Body of pancreas (tissue), 4 donors: Measurements from ENCODE around the gene MS4A14.

Experiments
- CTCF ChIP-seq, 7 experiments: fragments of 450-650 bp in 4 of 7; fragments of 200-600 bp in 3 of 7; sonication (generic) in 3 of 7; IDR thresholded peaks; one replicate each; pipeline ENCODE4 v1.5.1; 2016 to 2019; ENCODE audit warnings: antibody characterized with exemption in 7 of 7
- POLR2A ChIP-seq, 3 donors: fragments of 450-650 bp; IDR thresholded peaks; one replicate each; pipeline ENCODE4 v1.6.1; 2016; ENCODE audit warnings: antibody characterized with exemption in 3 of 3, mild to moderate bottlenecking in 2 of 3

DNA sequence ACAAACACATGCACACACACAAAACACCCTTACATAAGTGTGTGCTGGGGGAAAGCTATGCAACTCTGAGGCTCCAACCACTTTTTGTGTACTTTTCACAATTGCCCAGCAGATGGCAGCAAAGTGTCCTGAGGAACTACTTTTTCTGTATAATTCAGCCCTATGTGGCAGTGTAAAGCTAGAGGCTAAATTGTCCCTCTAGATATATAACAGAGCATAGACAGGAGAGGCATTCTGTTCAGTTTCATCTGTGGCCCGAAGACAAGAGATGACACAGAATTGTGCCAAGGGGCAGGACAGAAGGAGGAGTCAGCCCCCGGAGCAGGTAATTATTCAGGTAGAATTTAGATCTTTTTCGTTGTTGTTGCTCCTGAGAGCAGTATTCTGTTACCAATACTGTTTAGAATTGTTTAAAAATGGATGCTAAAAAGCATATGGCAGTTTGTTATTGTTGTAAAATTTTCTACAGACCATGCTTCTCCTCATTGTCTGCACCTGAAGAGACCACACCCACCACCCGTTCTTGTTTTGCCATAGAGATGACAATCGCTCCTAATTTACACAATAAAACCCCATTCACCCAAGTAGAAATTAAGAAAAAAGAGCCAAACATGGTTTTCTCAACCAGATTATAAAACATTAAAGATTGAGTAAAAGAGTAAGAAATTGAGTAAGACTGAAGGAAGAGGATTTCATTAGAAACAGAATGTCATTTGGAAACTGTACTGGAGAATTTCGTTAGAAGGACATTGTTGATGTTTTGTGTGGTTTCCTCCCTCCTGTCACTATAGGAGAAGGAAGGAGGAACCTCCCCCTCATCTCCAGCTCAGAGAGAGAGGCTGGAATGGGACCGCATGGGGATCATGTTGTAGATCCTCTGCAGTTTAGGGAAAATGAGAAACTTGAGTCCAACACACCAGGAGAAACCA lies 32.5 kb upstream of the MS4A14 start:
- TF ChIP-seq CTCF (IDR thresholded peaks at IDR 0.05): peak in 6 of 7 experiments; percentile 67 to 86 (median 78)
- no peak for TF ChIP-seq POLR2A (IDR thresholded peaks at IDR 0.05)
